ENCODE measurements around the gene PCDH9. TPM values are rescaled to one million over a fixed set of nuclear protein-coding genes. Genes with fewer than 3 reads are reported as not detected.

Gene PCDH9
- total RNA-seq, 1 experiment from 2014 or later: 0.12 TPM

DNA sequence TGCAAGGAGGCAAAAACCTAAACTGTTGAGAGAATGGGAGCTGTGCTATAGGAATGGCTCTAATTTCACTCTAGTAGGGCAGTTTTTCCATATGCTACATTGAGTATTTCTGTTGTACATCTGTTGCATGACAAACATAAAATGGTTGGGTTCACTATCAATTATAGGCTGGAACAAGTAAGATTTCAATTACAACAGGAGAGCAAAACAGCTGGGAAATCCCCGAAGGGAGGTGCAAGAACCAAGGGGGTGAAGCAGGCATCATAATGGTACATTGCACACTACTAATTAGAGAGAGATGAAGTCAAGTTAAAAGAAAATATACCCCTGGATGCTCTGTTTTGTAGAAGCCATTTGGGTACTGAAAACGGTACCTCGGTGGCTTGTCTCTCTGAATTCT is 389.5 kb downstream of the PCDH9 start:
- no peak for DNase-seq (ENCODE audit: low read depth)

DNA sequence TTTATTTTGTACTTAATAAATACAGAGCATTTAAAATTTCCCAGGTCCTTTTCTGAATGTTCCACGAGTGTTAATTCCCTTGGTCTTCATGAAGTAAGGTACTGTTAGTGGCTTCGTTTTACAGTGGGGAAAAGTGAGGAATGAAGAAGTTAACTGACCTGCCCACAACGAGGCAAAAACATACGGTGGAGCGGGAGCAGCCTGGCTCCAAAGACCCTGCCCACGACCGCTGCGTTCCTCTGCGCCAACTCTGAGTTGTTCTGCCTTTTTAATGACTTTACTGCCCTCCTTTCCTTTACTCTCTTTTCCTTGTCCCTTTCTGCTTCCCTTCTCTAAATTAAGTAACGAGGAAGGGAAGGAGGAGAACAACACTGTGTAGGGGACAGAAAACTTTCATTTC is 392.9 kb downstream of the PCDH9 start:
- no peak for DNase-seq (ENCODE audit: low read depth)

DNA sequence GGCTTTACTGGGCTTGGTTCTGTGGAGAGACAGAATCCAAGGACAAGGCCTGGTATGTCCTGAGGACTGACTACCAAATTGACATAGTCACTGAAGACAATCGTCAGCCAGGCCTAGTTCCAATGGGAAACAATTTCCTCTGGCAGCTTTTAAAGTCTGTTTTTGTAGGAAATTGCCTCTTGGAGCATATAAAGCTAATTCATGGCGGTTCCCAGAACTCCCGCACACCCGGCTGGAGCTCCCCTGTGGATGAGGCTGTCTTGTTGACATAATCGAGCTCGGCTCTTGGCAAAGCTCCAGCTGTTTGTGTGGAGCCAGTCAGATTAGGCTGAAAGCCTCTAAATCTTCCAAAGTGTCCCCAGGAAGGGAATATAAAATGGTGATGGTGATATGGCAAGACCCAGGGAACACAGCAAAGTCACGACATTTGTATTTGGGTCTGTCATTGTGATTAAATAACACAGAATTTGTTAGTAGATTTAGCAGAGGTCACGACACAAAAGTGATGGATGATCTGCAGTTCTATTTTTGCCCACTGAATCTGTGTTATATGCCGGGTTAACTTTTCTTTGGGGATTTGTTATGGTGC is 395.0 kb downstream of the PCDH9 start:
- DNase-seq (ENCODE audit: low read depth): no peak

DNA sequence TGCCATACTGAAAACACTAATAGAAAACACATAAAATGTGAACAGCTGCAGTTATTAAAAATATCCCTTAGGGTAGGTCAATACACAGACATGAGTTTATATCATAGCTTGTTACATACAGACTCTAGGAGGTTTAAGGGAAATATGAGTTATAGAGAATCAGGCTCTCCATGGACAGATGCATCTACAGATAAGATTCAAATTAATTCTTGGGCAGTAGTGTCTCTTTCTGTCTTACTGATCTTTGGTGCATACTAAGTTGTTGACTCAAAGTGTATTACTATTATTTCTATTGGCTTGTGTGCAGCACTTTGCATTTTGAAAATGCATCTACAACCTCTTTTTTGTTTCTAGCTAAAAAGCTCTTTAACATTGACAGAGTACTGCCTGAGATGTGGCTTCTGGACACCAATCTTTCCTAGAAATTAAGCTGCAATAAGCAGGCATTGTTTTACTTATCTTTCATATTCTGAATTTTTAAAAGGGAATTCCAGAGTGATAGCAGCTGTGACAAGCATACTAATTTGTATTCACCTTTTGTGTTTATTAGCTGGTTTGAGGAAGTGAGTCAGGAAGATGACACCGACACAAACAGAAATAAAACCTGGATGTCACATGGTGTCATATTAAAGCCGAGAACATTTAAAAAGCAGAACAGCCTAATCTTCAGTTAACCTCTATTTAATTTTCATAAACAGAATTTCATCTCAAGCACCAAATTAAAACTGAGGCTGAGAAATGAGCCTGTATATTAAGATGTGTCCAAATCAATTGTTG is 399.0 kb downstream of the PCDH9 start:
- DNase-seq (ENCODE audit: low read depth): no peak

DNA sequence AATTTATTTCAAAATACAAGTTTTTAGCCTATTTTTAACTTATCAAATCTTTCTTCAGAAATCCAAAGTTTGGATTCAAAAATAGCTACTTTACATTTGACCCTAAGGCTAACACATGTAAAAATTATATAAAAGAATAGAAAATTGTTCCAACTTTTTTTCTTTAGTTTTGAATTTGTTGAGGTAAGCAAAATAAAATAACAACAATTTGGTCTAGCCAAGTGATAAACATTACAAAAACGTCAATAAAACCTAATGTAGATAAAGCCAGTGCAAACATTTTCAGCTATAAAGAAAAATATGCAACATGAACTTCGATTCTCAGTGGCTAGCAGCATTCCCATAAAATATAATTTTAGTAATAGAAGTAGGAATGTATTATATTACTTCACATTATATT is 400.3 kb downstream of the PCDH9 start:
- DNase-seq (ENCODE audit: low read depth): no peak

DNA sequence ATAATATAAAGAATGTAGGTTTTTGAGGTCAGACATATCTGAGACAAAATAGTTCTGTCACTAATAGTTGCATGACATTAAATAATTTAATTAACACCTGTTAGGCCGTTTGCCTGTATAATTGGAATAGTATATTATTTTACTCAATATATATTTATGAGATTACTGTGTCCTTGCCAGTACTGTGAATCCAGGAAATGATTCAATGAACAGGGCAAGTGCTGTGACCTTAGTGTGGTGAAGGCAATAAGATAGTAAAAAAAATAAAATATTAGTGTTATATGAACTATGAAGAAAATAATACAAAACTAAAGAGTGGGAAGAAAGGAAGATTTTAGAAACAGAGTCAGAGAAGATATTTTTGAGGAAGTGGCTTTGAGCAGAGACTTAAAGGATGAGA is 403.7 kb downstream of the PCDH9 start:
- no peak for DNase-seq (ENCODE audit: low read depth)

DNA sequence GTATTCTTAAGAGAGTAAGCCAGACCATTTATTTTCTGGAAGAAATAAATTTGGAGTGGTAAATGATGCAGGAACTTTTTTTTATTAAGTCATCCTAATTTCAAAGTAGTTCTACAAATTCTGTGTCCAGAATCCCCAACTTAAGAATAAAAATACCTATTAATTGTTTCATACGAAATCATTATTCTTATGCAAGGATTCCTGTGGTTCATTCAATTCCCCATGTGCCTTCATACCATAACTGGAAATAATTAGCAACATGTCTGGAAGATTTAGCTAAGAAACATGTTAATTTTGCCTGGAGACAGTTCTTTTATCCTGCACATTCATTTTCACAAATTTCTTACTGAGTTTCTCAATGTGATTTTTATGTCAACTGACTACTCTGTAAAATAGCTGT is 408.6 kb downstream of the PCDH9 start:
- no peak for DNase-seq (ENCODE audit: low read depth)

DNA sequence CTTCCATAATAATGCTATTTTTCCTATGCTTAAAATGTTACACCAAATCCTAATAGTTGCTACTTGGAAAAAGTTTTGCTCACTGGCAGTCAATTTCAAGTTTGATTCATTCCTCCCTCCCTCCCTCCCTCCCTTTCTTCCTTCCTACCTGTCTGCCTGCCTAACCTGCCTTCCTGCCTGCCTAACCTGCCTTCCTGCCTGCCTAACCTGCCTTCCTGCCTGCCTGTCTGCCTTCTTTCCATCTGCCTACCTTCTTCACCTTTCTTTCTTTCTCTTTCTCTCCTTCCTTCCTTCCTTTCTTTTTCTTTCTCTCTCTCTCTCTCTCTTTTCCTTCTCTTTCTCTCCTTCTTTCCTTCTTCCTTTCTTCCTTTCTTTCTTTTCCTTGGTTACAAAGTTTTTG is 418.7 kb downstream of the PCDH9 start:
- DNase-seq (ENCODE audit: low read depth): no peak

DNA sequence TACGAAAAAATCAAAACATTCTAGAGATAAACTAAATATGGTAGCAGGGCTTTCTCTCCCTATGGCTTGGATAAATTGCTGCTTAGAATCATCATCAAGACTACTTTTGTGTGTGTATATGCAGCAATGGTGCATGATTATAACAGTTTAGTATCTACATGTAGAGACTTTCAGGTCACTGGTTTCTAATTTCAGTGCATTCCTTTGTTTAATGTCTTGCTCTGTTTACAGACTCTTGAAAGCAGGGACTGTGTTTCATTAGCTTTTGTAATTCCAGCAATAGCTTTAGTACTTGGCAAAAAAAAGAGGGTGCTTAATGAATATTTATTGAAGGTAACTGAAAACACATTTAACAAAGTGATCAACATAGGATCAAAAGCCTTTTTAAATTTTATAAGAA is 420.7 kb downstream of the PCDH9 start:
- no peak for DNase-seq (ENCODE audit: low read depth)

DNA sequence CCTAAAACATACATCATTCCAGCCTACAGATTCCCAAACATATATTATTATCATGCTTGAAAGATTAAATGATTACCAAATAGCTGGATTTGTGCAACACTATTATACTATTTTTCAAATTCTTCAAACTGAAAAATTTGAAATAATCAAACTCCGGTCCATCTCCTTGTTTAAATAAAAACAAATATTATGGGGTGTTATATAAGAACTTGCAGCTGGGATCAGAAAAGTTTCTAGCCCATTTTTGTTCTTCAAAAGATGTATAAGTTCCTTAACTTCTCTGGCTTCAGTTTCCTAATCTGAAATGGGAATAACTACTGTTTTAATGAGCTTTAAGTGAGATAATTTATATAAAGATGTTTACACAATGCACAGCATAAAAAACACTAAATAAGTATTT is 422.9 kb downstream of the PCDH9 start:
- no peak for DNase-seq (ENCODE audit: low read depth)

DNA sequence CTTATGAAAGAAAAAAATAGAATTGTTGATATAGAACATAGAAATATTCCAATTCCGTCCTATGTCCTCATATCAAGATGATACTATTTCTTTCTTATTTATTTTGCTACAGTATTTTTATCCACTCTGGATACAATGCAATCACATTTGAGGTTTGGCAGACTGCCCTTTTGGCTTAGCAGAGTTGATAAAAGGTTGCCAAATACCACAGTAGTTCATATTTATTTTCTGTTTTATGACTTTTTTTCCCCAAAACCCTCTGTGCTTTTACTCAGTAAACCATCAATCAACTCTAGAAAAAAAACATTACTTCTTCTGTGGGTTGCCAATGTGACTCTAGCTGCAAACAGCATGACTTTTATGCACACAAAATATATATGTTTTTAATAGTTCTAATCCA is 424.5 kb downstream of the PCDH9 start:
- DNase-seq (ENCODE audit: low read depth): no peak

DNA sequence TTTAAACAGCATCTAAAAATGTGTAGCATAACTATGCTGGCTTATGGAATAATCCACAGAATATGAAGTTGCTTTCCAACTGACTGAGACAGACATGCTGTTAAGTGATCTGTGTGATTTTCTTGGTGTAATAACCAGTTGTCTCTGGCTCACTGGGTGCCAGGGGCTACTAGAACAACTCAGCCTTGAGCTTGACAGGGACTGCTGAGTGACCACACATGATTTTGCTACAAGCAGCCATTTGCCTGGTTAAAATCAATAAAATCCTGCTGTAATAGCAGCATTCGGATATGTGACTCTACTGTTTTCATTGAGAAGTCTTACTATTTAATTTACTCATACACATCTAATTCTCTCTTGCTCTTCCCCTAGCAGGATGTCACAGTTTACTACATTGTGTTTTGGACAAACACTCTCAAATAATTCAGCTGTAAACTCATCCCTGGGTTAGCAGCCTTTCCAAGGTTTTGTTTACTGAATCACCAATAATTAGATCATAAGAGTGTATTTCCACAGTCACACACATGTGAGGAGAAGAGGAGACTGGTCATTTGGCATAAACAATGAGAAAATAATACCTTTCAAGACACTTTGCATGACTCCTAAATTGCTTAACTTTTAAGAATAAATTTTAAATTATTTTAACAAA is 426.2 kb downstream of the PCDH9 start:
- DNase-seq (ENCODE audit: low read depth): no peak

DNA sequence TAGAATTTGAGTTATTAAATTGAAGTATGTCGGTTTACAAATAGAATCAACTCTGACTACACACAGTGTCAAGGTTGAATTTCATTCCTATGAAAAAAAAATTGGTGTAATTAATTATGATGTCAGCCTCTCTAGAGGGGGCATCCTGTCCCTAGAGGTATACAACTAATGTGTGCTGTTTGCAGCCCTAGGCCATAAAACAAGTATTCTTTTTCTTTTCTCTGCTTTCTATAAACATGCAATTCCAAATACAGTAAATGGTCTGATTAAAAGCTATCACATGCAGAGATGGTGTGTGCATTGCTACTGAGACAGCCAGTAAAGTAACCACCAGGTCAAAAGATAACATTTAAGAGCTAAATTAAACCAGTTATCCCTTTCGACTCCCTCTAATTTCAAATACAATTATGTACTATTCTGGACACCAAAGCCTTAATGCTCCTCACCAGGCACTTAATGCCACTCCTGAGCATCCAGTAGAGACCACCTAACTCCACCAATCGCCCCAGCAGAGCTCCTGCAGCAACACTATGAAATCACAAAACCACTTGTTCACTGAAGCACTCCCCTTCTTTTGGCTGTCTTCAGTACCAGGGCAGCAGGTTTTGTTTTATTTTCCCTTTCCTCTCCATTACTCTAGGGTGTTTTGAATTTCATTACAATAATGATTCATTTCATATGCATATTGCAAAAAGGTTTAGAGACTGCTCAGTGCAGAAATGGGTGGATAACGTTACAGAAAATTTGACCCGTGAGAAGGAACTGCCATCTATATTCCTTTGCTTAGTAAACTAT is 426.9 kb downstream of the PCDH9 start:
- no peak for DNase-seq (ENCODE audit: low read depth)

DNA sequence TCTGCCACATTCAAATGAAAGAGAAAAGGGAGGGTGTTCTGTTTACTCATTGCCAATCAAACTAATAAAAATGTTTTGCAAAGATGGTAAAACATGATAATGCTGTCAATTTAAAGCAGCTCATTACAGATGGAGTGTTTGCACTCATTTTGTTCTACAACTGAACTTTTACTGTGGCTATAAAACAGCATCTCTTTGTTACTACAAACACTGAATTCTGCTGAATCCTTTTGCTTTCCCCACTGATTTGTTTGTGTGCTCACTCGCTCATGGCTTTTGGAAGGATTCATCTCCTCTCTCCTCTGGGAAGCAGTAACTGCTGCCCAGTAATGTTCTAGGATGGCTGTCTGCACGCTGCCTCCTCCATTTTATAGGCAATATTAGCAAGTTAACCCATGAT is 434.5 kb downstream of the PCDH9 start:
- no peak for DNase-seq (ENCODE audit: low read depth)

DNA sequence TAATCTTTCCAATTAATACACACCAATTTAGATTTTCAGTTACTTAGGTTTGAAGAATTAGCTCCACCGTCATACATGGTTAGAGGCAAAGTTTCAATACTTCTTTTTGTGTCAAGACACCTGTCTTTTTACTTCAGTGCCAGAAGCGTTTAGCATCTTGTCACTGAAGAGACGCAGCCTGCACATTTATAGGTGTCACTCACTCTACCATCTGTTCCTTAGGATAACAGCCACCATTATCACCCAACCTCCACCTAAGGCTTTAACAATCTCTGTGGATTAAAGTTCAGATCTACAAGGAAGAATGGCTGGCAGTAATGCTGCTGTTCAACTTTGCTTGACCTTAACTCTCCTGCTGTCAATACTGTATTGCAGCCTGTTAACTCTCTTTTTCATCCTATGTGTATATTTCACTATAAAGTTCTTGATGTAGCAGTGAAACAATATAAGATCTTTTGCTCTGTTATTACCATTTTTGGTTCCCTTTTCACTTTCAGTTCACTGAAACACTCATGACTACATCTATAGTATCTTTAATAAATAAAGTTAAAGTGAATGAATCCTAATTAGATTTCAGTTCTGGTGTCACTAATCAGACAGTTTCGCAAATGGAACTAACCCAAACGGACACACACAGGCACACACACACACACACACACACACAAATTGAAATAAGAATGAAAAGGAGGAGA is 435.6 kb downstream of the PCDH9 start:
- no peak for DNase-seq (ENCODE audit: low read depth)

DNA sequence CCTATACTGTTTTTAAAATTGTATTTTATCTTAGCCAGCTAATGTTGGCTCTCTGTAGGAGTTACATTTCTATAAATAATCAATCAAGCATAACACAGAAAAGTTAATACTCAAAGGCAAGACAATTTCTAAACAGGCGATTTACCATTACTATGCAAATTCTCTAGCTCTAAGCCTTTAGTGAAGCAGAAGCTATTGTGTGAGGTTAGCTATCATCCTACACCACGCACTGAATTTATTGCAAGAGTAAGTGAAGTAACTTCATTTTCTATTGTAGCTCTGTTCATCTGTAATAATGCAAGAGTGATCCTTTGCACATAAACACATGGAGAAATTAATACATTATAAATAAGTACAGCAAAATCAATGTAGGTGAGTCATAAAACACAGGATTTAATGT is 439.3 kb downstream of the PCDH9 start:
- DNase-seq (ENCODE audit: low read depth): no peak

DNA sequence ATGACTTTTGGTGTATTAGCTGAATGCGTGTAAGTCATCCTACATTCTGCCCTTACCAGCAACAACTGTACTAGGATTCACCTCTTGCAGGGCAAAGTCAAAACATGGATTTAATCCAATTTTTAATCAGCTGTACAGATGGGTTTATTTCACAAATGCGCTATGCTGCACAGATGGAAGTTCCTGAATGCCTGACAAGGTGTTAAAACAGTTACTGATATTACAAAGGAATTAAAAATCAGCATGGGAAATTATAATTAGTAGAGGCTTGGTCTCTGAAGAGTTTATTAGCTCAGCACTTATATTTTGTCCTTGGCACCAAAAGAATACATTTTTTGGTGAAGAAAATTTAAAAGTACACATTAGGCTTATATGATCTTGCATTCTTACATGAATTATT is 448.9 kb downstream of the PCDH9 start:
- no peak for DNase-seq (ENCODE audit: low read depth)

DNA sequence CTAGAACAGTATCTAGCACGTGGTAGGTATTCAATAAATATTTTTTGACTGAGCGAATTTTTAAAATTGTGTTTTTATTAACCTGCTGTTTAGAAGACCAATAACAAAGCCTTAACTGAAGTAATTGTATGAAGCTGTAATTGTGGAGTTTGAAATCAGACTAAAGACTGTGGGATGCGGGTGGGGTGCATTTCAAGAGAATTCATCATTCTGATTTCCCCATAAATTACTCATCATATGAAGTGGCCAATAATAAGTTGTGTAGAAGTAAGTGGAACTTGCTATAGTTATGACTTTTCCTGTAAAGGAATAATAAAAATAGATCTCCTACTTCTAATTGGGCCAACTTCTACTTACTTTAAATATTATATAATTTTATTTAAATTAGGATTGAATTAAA is 449.3 kb downstream of the PCDH9 start:
- DNase-seq (ENCODE audit: low read depth): no peak

DNA sequence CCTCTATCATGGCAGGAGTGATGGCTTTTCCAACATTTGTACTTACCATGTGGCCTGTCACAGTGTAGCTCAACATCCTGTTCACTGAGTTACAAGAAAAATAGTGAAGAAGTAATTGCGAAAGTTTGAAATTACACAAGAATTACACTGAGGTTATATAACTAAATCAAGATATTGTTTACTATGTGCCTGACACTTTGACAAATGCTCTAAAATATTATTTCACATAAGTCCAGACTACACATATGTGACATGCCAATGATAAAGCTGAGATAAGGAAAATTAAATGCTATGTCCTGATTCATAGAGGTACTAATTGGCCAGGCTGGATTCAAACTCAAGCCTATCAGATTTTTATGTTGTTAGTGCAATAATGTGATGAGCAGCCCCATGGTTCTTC is 451.7 kb downstream of the PCDH9 start:
- DNase-seq (ENCODE audit: low read depth): no peak

DNA sequence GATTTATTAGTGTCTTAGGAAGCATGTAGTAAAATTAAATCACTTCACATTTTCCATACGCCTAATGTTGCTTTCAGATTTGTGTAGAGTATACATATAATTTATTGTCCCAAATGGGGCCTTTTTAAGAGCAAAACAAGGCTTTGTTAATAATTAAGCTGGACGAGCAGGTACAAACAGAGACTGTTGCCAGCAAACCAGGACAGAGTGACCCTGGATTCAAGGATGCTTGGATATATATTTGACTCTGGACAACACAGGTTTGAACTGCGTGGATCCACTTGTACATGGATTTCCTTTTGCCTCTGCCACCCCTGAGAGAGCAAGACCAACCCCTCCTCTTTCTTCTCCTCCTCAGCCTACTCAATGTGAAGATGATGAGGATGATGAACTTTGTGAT is 454.9 kb downstream of the PCDH9 start:
- DNase-seq (ENCODE audit: low read depth): no peak

DNA sequence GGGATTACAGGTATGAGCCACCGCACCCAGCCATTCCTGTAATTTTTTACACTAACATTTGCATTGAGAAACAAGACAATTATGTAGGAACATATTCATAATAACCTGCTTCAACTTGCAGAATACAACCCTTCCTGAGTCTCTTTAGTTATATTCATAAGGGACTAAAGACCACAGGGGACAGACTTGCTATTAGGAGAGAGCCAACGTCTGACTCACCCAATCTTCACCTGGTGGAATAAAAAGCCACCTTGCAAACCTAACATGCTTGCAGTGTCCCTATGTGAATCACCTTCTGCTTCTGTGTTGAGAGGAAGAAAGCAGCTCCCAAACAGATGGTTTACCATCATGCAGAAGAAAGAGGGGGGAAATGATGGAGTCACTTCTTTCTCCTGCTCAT is 456.1 kb downstream of the PCDH9 start:
- DNase-seq (ENCODE audit: low read depth): no peak

DNA sequence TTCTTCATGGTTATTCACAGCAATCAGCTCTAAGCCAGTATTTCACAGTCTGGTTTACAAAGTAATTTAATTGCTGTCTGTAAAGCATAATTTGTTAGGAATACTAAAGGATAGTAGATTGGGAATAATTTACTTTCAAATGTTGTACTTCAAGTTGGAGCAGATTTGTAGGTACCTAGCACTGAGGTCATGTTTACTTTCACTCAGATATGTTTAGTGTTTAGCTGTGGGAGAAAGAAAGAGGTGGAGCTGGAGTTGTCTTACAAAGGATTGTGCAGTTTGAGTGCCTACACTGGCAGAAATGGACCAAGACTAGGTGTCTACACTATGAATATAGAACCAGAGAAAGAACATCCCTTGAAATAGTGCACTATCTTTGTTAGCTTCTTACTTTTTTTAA is 464.6 kb downstream of the PCDH9 start:
- DNase-seq (ENCODE audit: low read depth): no peak
